Measurements from ENCODE around the gene SORBS1. TPM values are rescaled to one million over a fixed set of nuclear protein-coding genes. Genes with fewer than 3 reads are reported as not detected.

Gene SORBS1
- polyA plus RNA-seq, 1 donor from 2014 or later, result 39.5 TPM

- H3K27ac ChIP-seq (ENCODE audit: low read length), result no peak overlapping the region
- no peaks in the 10 kb centered on the region for H3F3A ChIP-seq (ENCODE audit: insufficient read depth, low read length, poor library complexity, severe bottlenecking)
- H4K20me1 ChIP-seq (ENCODE audit: insufficient read depth), result no peaks in the 10 kb centered on the region
- no peaks in the 10 kb centered on the region for H3K9me2 ChIP-seq (ENCODE audit: insufficient read depth, low read length)
- H3K79me2 ChIP-seq (replicated peaks; ENCODE audit: insufficient read depth, low read length), result no peaks in the 10 kb centered on the region
- no peak overlapping the region for H3K9ac ChIP-seq (ENCODE audit: low read length)
- no peak overlapping the region for H2AFZ ChIP-seq (ENCODE audit: low read depth, low read length)
- H3K27me3 ChIP-seq (ENCODE audit: insufficient read depth, low read depth, low read length), result no peaks in the 10 kb centered on the region
- no peak for TF ChIP-seq CTCF (IDR thresholded peaks at IDR 0.05; ENCODE audit: poor library complexity, severe bottlenecking)
- no peak for TF ChIP-seq RAD21 (conservative IDR thresholded peaks at IDR 0.05)
- TF ChIP-seq MXI1 (conservative IDR thresholded peaks at IDR 0.05; ENCODE audit: poor library complexity, severe bottlenecking), result no peak
- TF ChIP-seq EZH2 (IDR thresholded peaks at IDR 0.05; ENCODE audit: borderline replicate concordance, insufficient read depth, low read length, poor library complexity, severe bottlenecking), result no peak
- TF ChIP-seq POLR2AphosphoS5 (IDR thresholded peaks at IDR 0.05), result no peak
- no peak for TF ChIP-seq TAF1 (IDR thresholded peaks at IDR 0.05; ENCODE audit: low read depth)
- TF ChIP-seq EP300 (conservative IDR thresholded peaks at IDR 0.05; ENCODE audit: poor library complexity, severe bottlenecking), result no peak
- TF ChIP-seq REST (IDR thresholded peaks at IDR 0.05; ENCODE audit: borderline replicate concordance), result no peak
- TF ChIP-seq SMC3 (conservative IDR thresholded peaks at IDR 0.05; ENCODE audit: poor library complexity), result no peak
- no peaks in the 10 kb centered on the region for H3K9me3 ChIP-seq (ENCODE audit: low read length)
- H3K4me3 ChIP-seq (ENCODE audit: low read length), result no peak overlapping the region
- H3K36me3 ChIP-seq (ENCODE audit: insufficient read depth, low read length), result no peaks in the 10 kb centered on the region
- H3K4me2 ChIP-seq (ENCODE audit: low read length), result no peak overlapping the region
Measured at GRCh38 chr10:95475827-95476468, 85.2 kb downstream of the SORBS1 start.

GRCh38 chr10:95475003-95475383 lies 86.2 kb downstream of the SORBS1 start:
- Histone ChIP-seq H3K4me3 (ENCODE audit: low read length) (no peak overlapping the region), H3K36me3 (ENCODE audit: insufficient read depth, low read length) (no peaks in the 10 kb centered on the region), H4K20me1 (ENCODE audit: insufficient read depth) (no peaks in the 10 kb centered on the region), H3K9ac (ENCODE audit: low read length) (no peak overlapping the region), H3K79me2 (replicated peaks; ENCODE audit: insufficient read depth, low read length) (no peaks in the 10 kb centered on the region), H3K27me3 (ENCODE audit: insufficient read depth, low read depth, low read length) (no peaks in the 10 kb centered on the region), H3K4me2 (ENCODE audit: low read length) (no peak overlapping the region), H3K9me2 (ENCODE audit: insufficient read depth, low read length) (no peaks in the 10 kb centered on the region), H3K9me3 (ENCODE audit: low read length) (no peaks in the 10 kb centered on the region), H3K27ac (ENCODE audit: low read length) (no peak overlapping the region), H2AFZ (ENCODE audit: low read depth, low read length) (no peak overlapping the region), H3F3A (ENCODE audit: insufficient read depth, low read length, poor library complexity, severe bottlenecking) (no peaks in the 10 kb centered on the region)
- no peak for TF ChIP-seq RAD21 (conservative IDR thresholded peaks at IDR 0.05)
- no peak for TF ChIP-seq EP300 (conservative IDR thresholded peaks at IDR 0.05; ENCODE audit: poor library complexity, severe bottlenecking)

Data from neural cell (in vitro differentiated cells).